GM12873 (cell line): ENCODE results near the gene INO80C.

Experiments
- TF ChIP-seq, protein P1 (sequence below): IDR thresholded peaks from 2 replicates; pipeline ENCODE4 v1.5.1; 2012; ENCODE audit warnings: low read depth, mild to moderate bottlenecking, moderate library complexity, low read length, control low read depth; ENCODE audit not compliant: insufficient read depth; ENCODE audit errors: missing control alignments

Gene INO80C

DNA sequence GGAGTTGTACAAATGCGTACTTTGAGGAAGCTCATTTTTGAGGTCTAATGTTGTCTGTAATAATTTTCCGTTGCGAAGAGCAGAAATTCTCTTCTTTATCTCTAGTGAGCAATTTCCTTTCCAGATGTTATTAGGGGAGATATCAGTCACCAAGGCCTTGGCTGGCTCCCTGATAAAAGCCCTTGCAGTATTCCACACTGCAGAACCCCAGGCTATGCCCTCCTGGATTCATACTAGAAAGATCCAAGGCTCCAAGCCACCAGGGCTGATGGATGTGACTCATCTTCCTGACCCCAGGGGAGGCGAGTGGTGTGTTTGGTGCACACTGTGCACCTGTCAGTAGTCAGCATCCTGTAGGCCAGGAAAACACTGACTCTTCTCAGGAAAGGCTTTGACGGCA is 34.7 kb downstream of the INO80C start:
- TF ChIP-seq, protein P1, sequence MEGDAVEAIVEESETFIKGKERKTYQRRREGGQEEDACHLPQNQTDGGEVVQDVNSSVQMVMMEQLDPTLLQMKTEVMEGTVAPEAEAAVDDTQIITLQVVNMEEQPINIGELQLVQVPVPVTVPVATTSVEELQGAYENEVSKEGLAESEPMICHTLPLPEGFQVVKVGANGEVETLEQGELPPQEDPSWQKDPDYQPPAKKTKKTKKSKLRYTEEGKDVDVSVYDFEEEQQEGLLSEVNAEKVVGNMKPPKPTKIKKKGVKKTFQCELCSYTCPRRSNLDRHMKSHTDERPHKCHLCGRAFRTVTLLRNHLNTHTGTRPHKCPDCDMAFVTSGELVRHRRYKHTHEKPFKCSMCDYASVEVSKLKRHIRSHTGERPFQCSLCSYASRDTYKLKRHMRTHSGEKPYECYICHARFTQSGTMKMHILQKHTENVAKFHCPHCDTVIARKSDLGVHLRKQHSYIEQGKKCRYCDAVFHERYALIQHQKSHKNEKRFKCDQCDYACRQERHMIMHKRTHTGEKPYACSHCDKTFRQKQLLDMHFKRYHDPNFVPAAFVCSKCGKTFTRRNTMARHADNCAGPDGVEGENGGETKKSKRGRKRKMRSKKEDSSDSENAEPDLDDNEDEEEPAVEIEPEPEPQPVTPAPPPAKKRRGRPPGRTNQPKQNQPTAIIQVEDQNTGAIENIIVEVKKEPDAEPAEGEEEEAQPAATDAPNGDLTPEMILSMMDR = no peak

DNA sequence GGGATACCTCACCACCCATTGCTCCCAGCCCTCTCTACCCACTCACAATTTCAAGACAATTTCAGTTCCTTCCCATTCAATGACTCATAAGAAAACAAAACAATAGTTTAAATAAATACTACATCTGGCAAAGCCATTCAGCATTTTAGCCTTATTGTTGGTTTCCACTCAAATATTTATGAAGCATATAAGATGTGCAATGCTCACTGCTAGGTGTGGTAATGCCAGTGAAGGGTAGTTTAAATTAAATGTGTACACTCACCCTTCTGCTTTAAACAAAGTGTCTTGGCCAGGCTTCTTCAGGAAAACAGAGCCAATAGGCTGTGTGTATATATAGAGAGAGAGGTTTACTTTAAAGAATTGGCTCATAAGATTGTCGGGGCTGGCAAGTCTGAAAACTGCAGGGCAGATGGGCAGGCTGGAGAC is 37.0 kb downstream of the INO80C start:
- TF ChIP-seq, protein P1 = no peak

DNA sequence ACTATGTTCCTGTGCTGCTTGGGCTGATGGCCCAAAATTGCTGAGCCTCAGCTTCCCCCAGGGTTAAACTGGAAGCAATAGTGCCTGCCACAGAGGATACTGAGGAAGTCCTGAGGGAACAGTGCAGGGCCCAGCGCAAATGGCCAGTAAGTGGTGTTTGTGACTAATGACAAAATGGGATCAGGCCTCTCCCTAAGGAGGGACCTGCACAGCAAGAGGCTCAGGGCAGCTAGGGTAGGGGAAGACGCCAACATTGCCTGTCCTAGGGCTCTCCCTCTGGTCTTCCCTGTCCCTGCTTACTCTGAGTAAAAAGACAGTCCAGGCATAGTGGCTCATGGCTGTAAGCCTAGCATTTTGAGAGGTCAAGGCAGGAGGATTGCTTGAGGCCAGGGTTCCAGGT is 37.8 kb downstream of the INO80C start:
- TF ChIP-seq, protein P1 = no peak

DNA sequence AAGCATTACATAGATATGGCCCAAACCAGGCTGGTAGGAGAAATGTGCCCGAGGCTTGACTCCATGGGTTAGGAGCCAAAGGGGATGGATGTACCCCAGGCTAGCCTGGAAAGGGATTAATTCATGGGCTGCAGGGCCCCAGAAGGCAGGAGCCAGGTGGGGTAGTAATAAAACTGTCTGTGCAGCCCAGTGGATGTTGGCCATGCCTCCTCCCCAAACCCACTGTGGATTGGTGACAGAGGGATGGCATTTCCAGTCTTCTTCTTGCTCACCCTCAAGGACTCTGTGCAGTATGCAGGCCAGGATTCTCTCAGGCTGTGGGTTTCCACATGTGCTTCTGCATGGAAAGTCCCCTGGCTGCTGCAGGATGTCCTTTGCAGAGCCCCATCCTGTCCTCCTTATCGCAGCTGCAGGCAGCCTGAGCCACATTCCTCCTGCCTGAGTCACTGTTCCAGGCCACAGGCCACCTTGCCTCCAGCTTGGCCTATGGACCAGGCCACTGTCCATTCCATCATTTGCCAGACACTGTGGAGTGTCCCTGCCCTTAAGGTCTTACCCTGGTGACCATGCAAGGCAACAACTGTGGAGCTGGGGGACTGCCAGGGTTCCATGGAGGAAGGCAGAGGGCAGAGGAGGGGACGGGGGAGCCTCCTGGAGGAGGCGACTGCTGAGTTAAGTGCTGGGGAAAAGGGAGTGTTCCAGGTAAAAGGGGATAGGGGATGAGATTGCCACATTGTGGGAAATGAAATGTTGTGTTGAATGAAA is 38.9 kb downstream of the INO80C start:
- TF ChIP-seq, protein P1 = no peak

DNA sequence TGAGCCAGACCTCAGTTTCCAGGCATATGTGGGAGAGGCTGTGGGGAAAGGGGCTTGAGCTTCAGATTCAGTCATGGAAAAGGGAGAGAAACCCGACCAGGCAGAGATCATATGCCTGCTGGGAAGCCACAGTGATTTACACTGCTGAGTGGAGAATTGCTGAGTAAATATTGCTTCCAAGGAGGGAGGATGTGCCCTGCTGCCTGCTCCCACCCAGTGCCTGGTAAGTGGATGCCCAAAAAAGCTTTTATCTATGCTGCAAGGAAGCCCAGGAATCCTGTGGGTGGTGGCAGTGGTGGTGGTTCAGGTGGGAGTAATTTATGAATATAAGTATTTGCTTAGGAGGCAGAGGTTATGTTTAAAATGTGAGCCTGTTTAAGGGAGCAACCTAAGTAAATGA is 39.5 kb downstream of the INO80C start:
- TF ChIP-seq, protein P1 = no peak

DNA sequence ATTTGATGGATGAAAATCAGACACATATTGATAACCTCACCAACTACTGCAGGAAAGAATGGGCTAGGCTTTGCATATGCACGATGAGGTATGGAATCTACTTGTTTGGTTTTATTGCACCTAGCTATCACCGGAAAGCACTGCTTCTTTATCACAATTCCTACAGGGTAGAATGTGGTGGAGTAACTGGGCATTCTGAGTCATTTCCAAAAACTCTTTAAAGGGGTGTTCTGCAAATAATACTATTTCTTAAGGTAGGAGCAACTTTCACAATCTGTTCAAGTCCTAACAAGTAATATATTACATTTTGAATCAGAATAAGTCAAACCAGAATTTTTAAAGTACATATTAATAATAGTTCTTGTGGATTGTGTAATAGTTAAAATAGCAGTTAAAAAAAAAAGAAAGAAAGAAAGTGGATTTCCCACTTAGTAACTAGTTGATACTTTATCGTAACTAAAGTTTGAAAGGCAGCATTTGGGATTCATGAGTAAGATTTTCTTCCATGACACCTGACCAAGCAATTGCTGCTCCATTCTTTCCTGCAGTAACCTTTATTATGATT is 40.5 kb downstream of the INO80C start:
- TF ChIP-seq, protein P1 = no peak

DNA sequence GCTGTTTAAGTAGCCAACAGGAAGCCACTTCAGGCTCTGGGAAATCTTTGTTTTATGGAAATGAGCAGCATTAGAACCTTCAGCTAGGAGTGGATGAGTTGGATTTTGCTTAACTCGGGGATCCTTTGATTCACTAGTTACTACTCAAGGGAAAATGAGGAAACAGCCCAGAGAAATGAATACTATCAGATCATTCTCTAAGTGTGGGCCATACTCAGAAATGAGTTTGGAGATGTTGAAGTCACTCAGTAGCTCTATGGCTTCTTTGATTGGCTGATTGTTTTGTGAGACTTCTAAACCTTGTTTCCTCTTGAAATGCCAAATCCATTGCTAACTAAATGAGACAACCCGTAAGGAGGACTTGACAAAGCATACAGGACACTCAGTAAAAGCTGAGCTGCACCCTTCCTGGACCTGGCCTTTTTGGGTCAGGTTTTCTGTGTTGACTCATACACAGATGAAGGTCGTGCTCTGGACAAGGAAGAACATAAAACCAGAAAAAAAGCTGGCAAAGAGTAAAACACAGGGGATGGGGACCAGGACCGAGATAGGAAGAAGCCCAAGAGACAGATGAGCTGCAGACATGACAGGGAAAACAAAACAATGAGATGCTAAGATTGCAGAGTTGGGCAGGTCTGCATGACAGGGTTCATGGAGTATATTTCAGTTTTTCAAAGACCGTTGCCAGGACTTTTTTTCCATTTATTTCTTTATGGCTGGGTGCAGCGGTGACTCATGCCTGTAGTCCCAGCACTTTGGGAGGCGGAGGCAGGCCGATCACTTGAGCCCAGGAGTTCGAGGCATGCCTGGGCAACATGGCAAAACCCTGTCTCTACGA is 41.6 kb downstream of the INO80C start:
- TF ChIP-seq, protein P1 = no peak
